Large intestine (tissue), 1 donor: ENCODE data around the gene AFF3. TPM values are rescaled to one million over a fixed set of nuclear protein-coding genes. Genes with fewer than 3 reads are reported as not detected.

Experiments
- polyA plus RNA-seq: library from polyadenylated mRNA; unstranded; fragments of 120-200 nt; gene quantifications from one replicate; pipeline ENCODE4 v1.2.1, GENCODE V29; 2013

The AFF3 gene
- polyA plus RNA-seq, 1 donor, result 4.8 TPM

Other genes with a start within 250 kb of the AFF3 start
- gene LONRF2, start 179.9 kb upstream of the AFF3 start, polyA plus RNA-seq, result 3.2 TPM